Hepatocyte (in vitro differentiated cells): Measurements from ENCODE around the gene IL18. TPM values are rescaled to one million over a fixed set of nuclear protein-coding genes. Genes with fewer than 3 reads are reported as not detected.

Experiments
- DNase-seq: peaks from one replicate; pipeline ENCODE4 v3.0.0-alpha.2; 2016; ENCODE audit warnings: low spot score
- H2AFZ ChIP-seq: fragments of 200-600 bp; sonication (generic); 2 replicates; pipeline ENCODE4 v1.6.0; 2016; ENCODE audit warnings: antibody characterized with exemption, mild to moderate bottlenecking
- H3K27ac ChIP-seq: fragments of 200-600 bp; sonication (generic); 2 replicates; pipeline ENCODE4 v1.5.1; 2016; ENCODE audit warnings: mild to moderate bottlenecking
- H3K27me3 ChIP-seq: fragments of 200-600 bp; sonication (generic); 2 replicates; pipeline ENCODE4 v1.6.1; 2016
- H3K36me3 ChIP-seq: fragments of 200-600 bp; sonication (generic); replicated peaks from 2 replicates; pipeline ENCODE4 v1.5.1; 2016; ENCODE audit warnings: low read depth; ENCODE audit not compliant: insufficient read depth
- H3K4me1 ChIP-seq: fragments of 200-600 bp; sonication (generic); 2 replicates; pipeline ENCODE4 v1.5.1; 2016; ENCODE audit warnings: mild to moderate bottlenecking, moderate library complexity; ENCODE audit not compliant: insufficient read depth
- H3K4me2 ChIP-seq: fragments of 200-600 bp; sonication (generic); 2 replicates; pipeline ENCODE4 v1.6.0; 2016
- H3K4me3 ChIP-seq: fragments of 200-600 bp; sonication (generic); 2 replicates; pipeline ENCODE4 v1.5.1; 2016; ENCODE audit warnings: mild to moderate bottlenecking
- H3K79me2 ChIP-seq: fragments of 200-600 bp; sonication (generic); 2 replicates; pipeline ENCODE4 v1.6.0; 2017; ENCODE audit warnings: mild to moderate bottlenecking
- H3K9me2 ChIP-seq: fragments of 200-600 bp; sonication (generic); replicated peaks from 2 replicates; pipeline ENCODE4 v1.6.0; 2017; ENCODE audit warnings: mild to moderate bottlenecking; ENCODE audit not compliant: insufficient read depth
- H3K9me3 ChIP-seq: fragments of 200-600 bp; sonication (generic); 2 replicates; pipeline ENCODE4 v1.5.1; 2016; ENCODE audit warnings: low read depth, mild to moderate bottlenecking
- H4K20me1 ChIP-seq: fragments of 200-600 bp; sonication (generic); 2 replicates; pipeline ENCODE4 v1.6.0; 2016; ENCODE audit warnings: mild to moderate bottlenecking; ENCODE audit not compliant: insufficient read depth, poor library complexity, severe bottlenecking
- EZH2 ChIP-seq: fragments of 200-600 bp; sonication (generic); IDR thresholded peaks from 2 replicates; pipeline ENCODE4 v1.6.1; 2016; ENCODE audit warnings: antibody characterized with exemption, mild to moderate bottlenecking, borderline replicate concordance
- EZH2phosphoT487 ChIP-seq: fragments of 200-600 bp; sonication (generic); IDR thresholded peaks from one replicate; pipeline ENCODE4 v1.6.1; 2018; ENCODE audit warnings: antibody characterized with exemption, mild to moderate bottlenecking, low read depth, moderate library complexity; ENCODE audit not compliant: unreplicated experiment, severe bottlenecking
- WGBS: methylation state at CpG from one replicate; pipeline ENCODE4 v1.1.6; 2016; ENCODE audit warnings: low lambda C conversion rate; ENCODE audit errors: missing lambda C conversion rate; 5-methylcytosine and 5-hydroxymethylcytosine counted together
- polyA plus RNA-seq: library from polyadenylated mRNA; unstranded; fragments of >200 nt; fragmentation: Nextera tagmentation; extraction: Ambion mirVana; gene quantifications from 2 replicates; pipeline ENCODE4 v1.2.1, GENCODE V29; 2016
- total RNA-seq: library from RNA; depleted of rRNA; stranded (reverse); fragments of >200 nt; gene quantifications from 2 replicates; pipeline ENCODE4 v1.2.3, GENCODE V29; 2014
- TF ChIP-seq, protein P1 (sequence below): fragments of 200-600 bp; sonication (generic); IDR thresholded peaks from 2 replicates; pipeline ENCODE4 v1.5.1; 2016; ENCODE audit warnings: antibody characterized with exemption, mild to moderate bottlenecking; ENCODE audit not compliant: poor library complexity

IL18 gene
- total and polyA plus RNA-seq, 2 experiments from 2014 or later: 7.0 to 10.3 TPM

- WGBS: 22% methylated on average over 4 of the region's 4 CpGs
- peak overlapping the region; percentile 33 for H2AFZ ChIP-seq
- TF ChIP-seq EZH2phosphoT487 (no peak), EZH2 (no peak)
- TF ChIP-seq, protein P1, sequence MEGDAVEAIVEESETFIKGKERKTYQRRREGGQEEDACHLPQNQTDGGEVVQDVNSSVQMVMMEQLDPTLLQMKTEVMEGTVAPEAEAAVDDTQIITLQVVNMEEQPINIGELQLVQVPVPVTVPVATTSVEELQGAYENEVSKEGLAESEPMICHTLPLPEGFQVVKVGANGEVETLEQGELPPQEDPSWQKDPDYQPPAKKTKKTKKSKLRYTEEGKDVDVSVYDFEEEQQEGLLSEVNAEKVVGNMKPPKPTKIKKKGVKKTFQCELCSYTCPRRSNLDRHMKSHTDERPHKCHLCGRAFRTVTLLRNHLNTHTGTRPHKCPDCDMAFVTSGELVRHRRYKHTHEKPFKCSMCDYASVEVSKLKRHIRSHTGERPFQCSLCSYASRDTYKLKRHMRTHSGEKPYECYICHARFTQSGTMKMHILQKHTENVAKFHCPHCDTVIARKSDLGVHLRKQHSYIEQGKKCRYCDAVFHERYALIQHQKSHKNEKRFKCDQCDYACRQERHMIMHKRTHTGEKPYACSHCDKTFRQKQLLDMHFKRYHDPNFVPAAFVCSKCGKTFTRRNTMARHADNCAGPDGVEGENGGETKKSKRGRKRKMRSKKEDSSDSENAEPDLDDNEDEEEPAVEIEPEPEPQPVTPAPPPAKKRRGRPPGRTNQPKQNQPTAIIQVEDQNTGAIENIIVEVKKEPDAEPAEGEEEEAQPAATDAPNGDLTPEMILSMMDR: no peak
Measured at GRCh38 chr11:112175599-112175952, 11.7 kb upstream of the IL18 start.

DNA sequence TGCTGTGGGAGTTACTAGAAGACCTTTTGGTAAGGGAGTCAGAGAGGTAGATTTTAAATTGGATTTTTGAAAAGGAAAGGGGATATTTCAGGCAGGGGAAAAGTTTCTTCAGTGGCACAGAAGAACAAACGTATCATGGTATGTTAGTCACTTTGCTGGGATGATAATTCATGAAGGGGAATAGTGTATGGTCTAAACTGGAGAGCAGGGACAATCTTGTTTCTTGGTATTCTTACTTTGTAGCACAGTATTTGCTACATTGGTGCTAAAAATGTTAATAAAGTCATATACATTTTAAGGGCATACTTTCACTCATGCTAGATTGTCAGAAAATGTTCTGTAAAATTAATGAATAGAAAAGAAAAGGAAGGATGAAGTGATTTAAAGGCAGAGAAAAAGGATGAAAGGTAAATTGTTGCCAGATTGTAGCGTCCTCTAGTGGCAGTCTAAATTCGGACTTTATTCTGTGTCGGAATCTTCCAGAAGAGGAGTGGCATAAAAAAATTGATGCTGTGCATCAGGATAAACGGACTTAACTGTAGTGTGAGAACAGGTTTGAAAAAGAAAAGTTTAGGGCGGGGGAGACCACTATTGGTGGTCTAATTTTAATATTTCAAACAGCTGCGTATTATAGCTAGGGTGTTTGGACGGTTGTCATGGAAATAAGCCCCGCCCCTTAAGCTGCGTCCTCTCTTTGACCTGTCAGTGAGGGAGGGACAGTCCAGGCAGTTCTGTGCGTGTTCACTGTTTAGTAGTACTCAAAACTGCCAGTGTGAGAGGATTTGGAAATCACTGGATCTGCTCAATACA lies 11.1 kb upstream of the IL18 start, which contains the start of gene BCO2:
BCO2 (plus strand) TSS at position 724 of the 810 bp plus-strand sequence. CDS start 90 bp downstream, outside the sequence.
- Histone ChIP-seq H3K9me3 (no peaks in the 10 kb centered on the region), H2AFZ (peak within 1 kb of the TSS; percentile 33), H3K4me3 (peak within 1 kb of the TSS; percentile 12), H3K79me2 (peaks cover 9% of the 10 kb centered on the region), H3K36me3 (no peaks in the 10 kb centered on the region), H4K20me1 (no peaks in the 10 kb centered on the region), H3K4me1 (no peaks in the 10 kb centered on the region), H3K27ac (peak within 1 kb of the TSS; percentile 86), H3K27me3 (no peaks in the 10 kb centered on the region), H3K4me2 (peak within 1 kb of the TSS; percentile 71), H3K9me2 (no peaks in the 10 kb centered on the region)
- WGBS: 5% methylated on average over 11 of the region's 11 CpGs
- peak; percentile 91 for DNase-seq
- TF ChIP-seq EZH2: no peak
- TF ChIP-seq, protein P1: peak; percentile 91

More at GRCh38 chr11:112175599-112175952, 11.7 kb upstream of the IL18 start:
- Histone ChIP-seq H3K9me3 (no peaks in the 10 kb centered on the region), H3K4me3 (peak overlapping the region; percentile 12), H3K4me1 (no peaks in the 10 kb centered on the region), H3K79me2 (peaks cover 9% of the 10 kb centered on the region), H3K9me2 (no peaks in the 10 kb centered on the region), H3K4me2 (peak overlapping the region; percentile 71), H3K27ac (peak overlapping the region; percentile 86), H4K20me1 (no peaks in the 10 kb centered on the region), H3K27me3 (no peaks in the 10 kb centered on the region), H3K36me3 (no peaks in the 10 kb centered on the region)
- peak; percentile 34 for DNase-seq

DNA sequence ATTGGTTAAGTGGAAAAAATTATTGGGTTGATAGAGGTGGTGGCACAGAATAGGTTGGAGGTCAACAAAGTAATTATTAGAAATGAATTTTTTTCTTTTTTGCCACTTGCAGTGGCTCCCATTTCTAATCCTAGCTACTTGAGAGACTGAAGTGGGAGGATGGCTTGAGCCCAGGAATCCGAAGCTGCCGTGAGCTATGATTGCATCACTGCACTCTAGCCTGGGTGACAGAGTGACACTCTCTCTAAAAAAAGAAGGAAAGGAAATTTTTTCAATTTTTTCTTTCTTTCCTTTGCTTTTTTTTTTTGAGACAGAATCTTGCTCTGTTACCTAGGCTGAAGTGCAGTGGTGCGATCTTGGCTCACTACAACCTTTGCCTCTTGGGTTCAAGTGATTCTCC lies 9.3 kb upstream of the IL18 start:
- Histone ChIP-seq H3K27ac (no peak overlapping the region), H3K36me3 (no peaks in the 10 kb centered on the region), H4K20me1 (no peaks in the 10 kb centered on the region), H3K9me3 (no peaks in the 10 kb centered on the region), H3K4me2 (no peak overlapping the region), H3K9me2 (no peaks in the 10 kb centered on the region), H3K27me3 (no peaks in the 10 kb centered on the region), H3K4me3 (no peak overlapping the region), H2AFZ (no peak overlapping the region), H3K4me1 (no peaks in the 10 kb centered on the region), H3K79me2 (peaks cover 5% of the 10 kb centered on the region)
- WGBS: 64% methylated on average over 3 of the region's 3 CpGs
- TF ChIP-seq, protein P1: no peak
- TF ChIP-seq EZH2phosphoT487 (no peak), EZH2 (no peak)
- no peak for DNase-seq
